Tibial artery (tissue), 4 donors: ENCODE measurements around the gene OCIAD2.

ENCODE experiments used
- DNase-seq, 2 donors: peaks; one replicate each; pipeline ENCODE4 v3.0.0-alpha.2; 2019
- H3K27ac ChIP-seq, 2 donors: fragments of 200-600 bp; sonication (generic) in 1 of 2; 1 replicate in 1 of 2; 2 replicates in 1 of 2; pipeline ENCODE4 v1.5.1; 2018 to 2019; ENCODE audit warnings: mild to moderate bottlenecking in 1 of 2
- H3K27me3 ChIP-seq, 2 donors: fragments of 200-600 bp; sonication (generic) in 1 of 2; one replicate each; pipeline versions ENCODE4 v1.5.1 to v1.6.0; 2016 to 2019
- H3K36me3 ChIP-seq, 3 donors: fragments of 200-600 bp; sonication (generic) in 2 of 3; one replicate each; pipeline ENCODE4 v1.5.1; 2016 to 2019; ENCODE audit warnings: mild to moderate bottlenecking in 2 of 3
- H3K4me1 ChIP-seq, 4 donors: fragments of 200-600 bp; sonication (generic) in 2 of 4; 1 replicate in 3 of 4; 2 replicates in 1 of 4; pipeline ENCODE4 v1.5.1; 2016 to 2019
- H3K4me3 ChIP-seq, 2 donors: fragments of 200-600 bp; sonication (generic) in 1 of 2; 1 replicate in 1 of 2; 2 replicates in 1 of 2; pipeline ENCODE4 v1.5.1; 2018 to 2019; ENCODE audit warnings: mild to moderate bottlenecking in 2 of 2
- H3K9me3 ChIP-seq, 3 donors: fragments of 200-600 bp; sonication (generic) in 1 of 3; one replicate each; pipeline ENCODE4 v1.5.1; 2016 to 2019
- CTCF ChIP-seq, 2 experiments: fragments of 200-600 bp in 1 of 2; fragments of 450-650 bp in 1 of 2; IDR thresholded peaks; one replicate each; pipeline ENCODE4 v1.5.1; 2017 to 2019; ENCODE audit warnings: antibody characterized with exemption in 2 of 2, mild to moderate bottlenecking in 1 of 2, moderate library complexity in 1 of 2
- intact Hi-C: fragments of 100-400 bp; cut with DNase I; formaldehyde crosslinking; loops from one replicate; pipeline ENCODE4 v1.15.0; 2023; ENCODE audit warnings: low total_unique reads

The OCIAD2 gene

GRCh38 chr4:48945981-48946380 lies 39.4 kb upstream of the OCIAD2 start:
- no peak for DNase-seq
- Histone ChIP-seq H3K4me1 (no peaks in the 10 kb centered on the region), H3K36me3 (no peaks in the 10 kb centered on the region), H3K9me3 (no peaks in the 10 kb centered on the region), H3K27ac (no peak overlapping the region), H3K27me3 (no peaks in the 10 kb centered on the region), H3K4me3 (no peak overlapping the region)
- intact Hi-C loops: no loop called here
- no peak for TF ChIP-seq CTCF (IDR thresholded peaks at IDR 0.05)

GRCh38 chr4:48944756-48945241 lies 38.2 kb upstream of the OCIAD2 start:
- no peak for DNase-seq
- TF ChIP-seq CTCF (IDR thresholded peaks at IDR 0.05): no peak
- H3K9me3 ChIP-seq: no peaks in the 10 kb centered on the region
- H3K36me3 ChIP-seq: no peaks in the 10 kb centered on the region
- H3K4me1 ChIP-seq: peaks cover 0 to 7% (median 3%) of the 10 kb centered on the region in 4 donors
- intact Hi-C loops: no loop called here
- H3K27me3 ChIP-seq: no peaks in the 10 kb centered on the region
- H3K27ac ChIP-seq: no peak overlapping the region
- H3K4me3 ChIP-seq: no peak overlapping the region

- Histone ChIP-seq H3K27me3 (no peaks in the 10 kb centered on the region), H3K36me3 (no peaks in the 10 kb centered on the region), H3K4me3 (no peak overlapping the region), H3K27ac (no peak overlapping the region), H3K4me1 (peaks cover 0 to 9% (median 3%) of the 10 kb centered on the region in 4 donors), H3K9me3 (no peaks in the 10 kb centered on the region)
- DNase-seq: no peak
- intact Hi-C loops: no loop called here
- no peak for TF ChIP-seq CTCF (IDR thresholded peaks at IDR 0.05)
Observed at GRCh38 chr4:48944252-48944651, 37.7 kb upstream of the OCIAD2 start.

GRCh38 chr4:48943387-48943786 lies 36.8 kb upstream of the OCIAD2 start:
- H3K9me3 ChIP-seq: peaks cover 0 to 4% (median 0%) of the 10 kb centered on the region in 3 donors
- intact Hi-C loops: no loop called here
- H3K4me3 ChIP-seq: no peak overlapping the region
- H3K4me1 ChIP-seq: peaks cover 0 to 9% (median 3%) of the 10 kb centered on the region in 4 donors
- no peak overlapping the region for H3K27ac ChIP-seq
- TF ChIP-seq CTCF (IDR thresholded peaks at IDR 0.05): no peak
- no peaks in the 10 kb centered on the region for H3K36me3 ChIP-seq
- DNase-seq: no peak
- no peaks in the 10 kb centered on the region for H3K27me3 ChIP-seq

- peaks cover 0 to 9% (median 3%) of the 10 kb centered on the region in 4 donors for H3K4me1 ChIP-seq
- no peaks in the 10 kb centered on the region for H3K27me3 ChIP-seq
- no peak for TF ChIP-seq CTCF (IDR thresholded peaks at IDR 0.05)
- intact Hi-C loops: no loop called here
- H3K27ac ChIP-seq: no peak overlapping the region
- H3K9me3 ChIP-seq: peaks cover 0 to 7% (median 0%) of the 10 kb centered on the region in 3 donors
- no peak for DNase-seq
- H3K4me3 ChIP-seq: no peak overlapping the region
- H3K36me3 ChIP-seq: no peaks in the 10 kb centered on the region
Observed at GRCh38 chr4:48939785-48940184, 33.2 kb upstream of the OCIAD2 start.

- DNase-seq: no peak
- intact Hi-C loops: no loop called here
- TF ChIP-seq CTCF (IDR thresholded peaks at IDR 0.05): no peak
Observed at GRCh38 chr4:48938831-48939230, 32.3 kb upstream of the OCIAD2 start.

More at GRCh38 chr4:48938831-48939230, 32.3 kb upstream of the OCIAD2 start:
- Histone ChIP-seq H3K36me3 (no peaks in the 10 kb centered on the region), H3K4me1 (peaks cover 0 to 9% (median 3%) of the 10 kb centered on the region in 4 donors), H3K27me3 (no peaks in the 10 kb centered on the region), H3K4me3 (no peak overlapping the region), H3K27ac (no peak overlapping the region), H3K9me3 (peaks cover 0 to 7% (median 0%) of the 10 kb centered on the region in 3 donors)
